HepG2 (cell line): ENCODE data around the gene PSMC5. TPM values are rescaled to one million over a fixed set of nuclear protein-coding genes. Genes with fewer than 3 reads are reported as not detected.

Experiments used
- ATAC-seq: fragments of 200-7000 bp; cut with Tn5 transposase; 3 replicates; pipeline ENCODE4 v1.9.1; 2020; ENCODE audit warnings: mild to moderate bottlenecking, moderate library complexity
- BruUV-seq: library from RNA; stranded (reverse); fragments of 400-500 nt; replicated peaks from 2 replicates; lab custom pipeline; 2021; lab: Mats Ljungman, UMichigan
- CTCF ChIA-PET: fragments of 300-600 bp; formaldehyde crosslinking; extraction: SDS; loops from one replicate; lab custom pipeline; 2021; ENCODE audit warnings: low total read pairs, inconsistent platforms, low intra/inter-chr PET ratio; lab: Yijun Ruan, JAX
- POLR2A ChIA-PET: fragments of 350-600 bp; sonication (Branson Sonifier 250); formaldehyde crosslinking; loops from one replicate; lab custom pipeline; 2020; ENCODE audit warnings: antibody characterized with exemption, inconsistent platforms; lab: Yijun Ruan, JAX
- DNase-seq: peaks from one replicate; pipeline ENCODE4 v3.0.0-alpha.2; 2015; ENCODE audit warnings: low spot score
- FAIRE-seq: peaks from 3 replicates; lab custom pipeline; 2011; peaks lifted over from hg19 to GRCh38; lab: Jason Lieb, UNC
- H2AFZ ChIP-seq: one replicate; pipeline ENCODE4 v1.6.1; 2011; ENCODE audit warnings: low read length, inconsistent platforms
- H3K27ac ChIP-seq: fragments of 300-600 bp; 3 replicates; pipeline ENCODE4 v1.8.0; 2011; ENCODE audit warnings: mixed run types, mild to moderate bottlenecking, mixed read lengths, low read length, inconsistent platforms; ENCODE audit not compliant: insufficient read depth; ENCODE audit errors: extremely low read length
- H3K27me3 ChIP-seq, 2 experiments: fragments of 200-600 bp in 1 of 2; 2 replicates in 1 of 2; 3 replicates in 1 of 2; pipeline versions ENCODE4 v1.6.0 to v1.8.0; 2011; ENCODE audit warnings: low read length in 2 of 2, mild to moderate bottlenecking in 2 of 2, moderate library complexity in 2 of 2, inconsistent platforms in 1 of 2; ENCODE audit not compliant: insufficient read depth in 2 of 2, control insufficient read depth in 1 of 2
- H3K36me3 ChIP-seq, 2 experiments: fragments of 200-600 bp in 1 of 2; replicated peaks in 1 of 2; 2 replicates in 1 of 2; 3 replicates in 1 of 2; pipeline versions ENCODE4 v1.5.1 to v1.8.0; 2011; ENCODE audit warnings: low read length in 2 of 2, inconsistent platforms in 1 of 2; ENCODE audit not compliant: insufficient read depth in 2 of 2, control insufficient read depth in 1 of 2
- H3K4me1 ChIP-seq: 2 replicates; pipeline ENCODE4 v1.5.1; 2012; ENCODE audit warnings: low read length, inconsistent platforms; ENCODE audit not compliant: insufficient read depth
- H3K4me2 ChIP-seq: 2 replicates; pipeline ENCODE4 v1.6.0; 2011; ENCODE audit warnings: low read depth, low read length, inconsistent platforms
- H3K4me3 ChIP-seq, 3 experiments: fragments of 200-600 bp in 1 of 3; sonication (generic), shearing (Covaris generic) in 1 of 3; replicated peaks in 1 of 3; 2 replicates each; pipeline ENCODE4 v1.5.1; 2011 to 2016; ENCODE audit warnings: low read length in 3 of 3, inconsistent platforms in 2 of 3, low read depth in 2 of 3, mild to moderate bottlenecking in 2 of 3, control low read depth in 1 of 3, mixed read lengths in 1 of 3; ENCODE audit not compliant: insufficient read depth in 1 of 3
- H3K79me2 ChIP-seq: one replicate; pipeline ENCODE4 v1.6.1; 2011; ENCODE audit warnings: low read length, inconsistent platforms; ENCODE audit not compliant: insufficient read depth
- H3K9ac ChIP-seq: 2 replicates; pipeline ENCODE4 v1.6.0; 2011; ENCODE audit warnings: mild to moderate bottlenecking, low read depth, low read length, inconsistent platforms; ENCODE audit not compliant: insufficient read depth
- H3K9me3 ChIP-seq: 2 replicates; pipeline ENCODE4 v1.5.1; 2012; ENCODE audit warnings: mild to moderate bottlenecking, low read length
- H4K20me1 ChIP-seq: 2 replicates; pipeline ENCODE4 v1.6.0; 2011; ENCODE audit warnings: inconsistent platforms, mild to moderate bottlenecking, low read length, moderate library complexity; ENCODE audit not compliant: insufficient read depth
- HMGA1 ChIP-seq: sonication (generic); formaldehyde crosslinking; conservative IDR thresholded peaks from 2 replicates; pipeline ENCODE4 v1.4.0; 2020; ENCODE audit warnings: missing genetic modification reagents
- HNRNPH1 ChIP-seq: fragments of 200-400 bp; formaldehyde crosslinking; optimal IDR thresholded peaks from 2 replicates; pipeline ENCODE3; 2017; ENCODE audit warnings: mild to moderate bottlenecking, low read depth, low read length
- KDM6A ChIP-seq: IDR thresholded peaks from 2 replicates; pipeline ENCODE4 v1.6.1; 2016; ENCODE audit warnings: low read depth
- STAG1 ChIP-seq: sonication (generic); formaldehyde crosslinking; IDR thresholded peaks from 2 replicates; pipeline ENCODE4 v1.4.0; 2020; ENCODE audit warnings: missing genetic modification reagents
- TEAD3 ChIP-seq: optimal IDR thresholded peaks from 2 replicates; pipeline ENCODE3; 2016; ENCODE audit warnings: borderline replicate concordance
- ZBTB1 ChIP-seq: sonication (generic); formaldehyde crosslinking; IDR thresholded peaks from 2 replicates; pipeline ENCODE4 v1.4.0; 2020; ENCODE audit warnings: missing genetic modification reagents, borderline replicate concordance
- ZC3H13 ChIP-seq: sonication (generic); formaldehyde crosslinking; IDR thresholded peaks from 2 replicates; pipeline ENCODE4 v1.8.1; 2023; ENCODE audit warnings: mild to moderate bottlenecking, missing genetic modification reagents, moderate library complexity
- ZFP36 ChIP-seq: fragments of 150-350 bp; IDR thresholded peaks from 2 replicates; pipeline ENCODE4 v1.6.1; 2018; ENCODE audit warnings: borderline replicate concordance, low read length, low read depth; ENCODE audit not compliant: partially characterized antibody
- ZNF138 ChIP-seq: sonication (generic); formaldehyde crosslinking; IDR thresholded peaks from 2 replicates; pipeline ENCODE4 v1.5.0; 2020; ENCODE audit warnings: mild to moderate bottlenecking, low read depth, missing genetic modification reagents
- ZNF674 ChIP-seq: sonication (generic); formaldehyde crosslinking; IDR thresholded peaks from 2 replicates; pipeline ENCODE4 v1.5.0; 2020; ENCODE audit warnings: low read depth, mild to moderate bottlenecking, missing genetic modification reagents
- ZNF773 ChIP-seq: sonication (generic); formaldehyde crosslinking; IDR thresholded peaks from 2 replicates; pipeline ENCODE4 v1.4.0; 2020; ENCODE audit warnings: missing genetic modification reagents, borderline replicate concordance
- ZNF782 ChIP-seq: sonication (generic); formaldehyde crosslinking; IDR thresholded peaks from 2 replicates; pipeline ENCODE4 v1.4.0; 2020; ENCODE audit warnings: missing genetic modification reagents, mild to moderate bottlenecking, borderline replicate concordance
- WGBS: methylation state at CpG from one replicate; pipeline ENCODE4 v1.1.6; 2017; ENCODE audit warnings: low lambda C conversion rate; 5-methylcytosine and 5-hydroxymethylcytosine counted together
- in situ Hi-C: cut with HindIII; loops from 2 replicates; pipeline ENCODE4 v1.10.0; 2017; ENCODE audit warnings: low pct_unique_long_range_greater_than_20kb; ENCODE audit not compliant: extremely low pct_ligation_motif_present
- intact Hi-C: fragments of 100-400 bp; cut with micrococcal nuclease; formaldehyde crosslinking; loops from one replicate; pipeline ENCODE4 v1.10.0; 2022; ENCODE audit not compliant: unreplicated experiment
- polyA plus RNA-seq, 8 experiments: library from polyadenylated mRNA; depleted of rRNA in 3 of 8; stranded (reverse) in 7 of 8; unstranded in 1 of 8; fragments of >200 nt; fragmentation: Illumina TruSeq in 4 of 8; extraction: Trizol in 4 of 8; gene quantifications; 2 replicates each; pipeline versions ENCODE4 v1.2.1 to v1.2.3, GENCODE V29; 2011 to 2016; ENCODE audit warnings: low read depth in 4 of 8, missing spikeins in 1 of 8, mixed read lengths in 1 of 8; ENCODE audit not compliant: insufficient read depth in 1 of 8
- total RNA-seq, 5 experiments: library from RNA; depleted of rRNA; stranded (reverse); fragments of >200 nt; fragmentation: Illumina TruSeq; extraction: Trizol; gene quantifications; 2 replicates each; pipeline ENCODE4 v1.2.3, GENCODE V29; 2016; ENCODE audit warnings: low read depth in 1 of 5
- TF ChIP-seq, protein P1 (sequence below): sonication (generic); formaldehyde crosslinking; IDR thresholded peaks from 2 replicates; pipeline ENCODE4 v1.4.0; 2020; ENCODE audit warnings: missing genetic modification reagents, mild to moderate bottlenecking, borderline replicate concordance
- TF ChIP-seq, protein P2 (sequence below): sonication (generic); formaldehyde crosslinking; IDR thresholded peaks from 2 replicates; pipeline ENCODE4 v1.5.0; 2020; ENCODE audit warnings: mild to moderate bottlenecking, missing genetic modification reagents, moderate library complexity
- TF ChIP-seq, protein P3 (sequence below): sonication (generic); formaldehyde crosslinking; IDR thresholded peaks from 2 replicates; pipeline ENCODE4 v1.5.1; 2020; ENCODE audit warnings: mild to moderate bottlenecking, missing genetic modification reagents, moderate library complexity

PSMC5 gene
- total and polyA plus RNA-seq, 2 of the 13 experiments (the other 11 are each of a cell fraction or from before 2014, with no cell fraction given): 35.3 to 128 TPM

DNA sequence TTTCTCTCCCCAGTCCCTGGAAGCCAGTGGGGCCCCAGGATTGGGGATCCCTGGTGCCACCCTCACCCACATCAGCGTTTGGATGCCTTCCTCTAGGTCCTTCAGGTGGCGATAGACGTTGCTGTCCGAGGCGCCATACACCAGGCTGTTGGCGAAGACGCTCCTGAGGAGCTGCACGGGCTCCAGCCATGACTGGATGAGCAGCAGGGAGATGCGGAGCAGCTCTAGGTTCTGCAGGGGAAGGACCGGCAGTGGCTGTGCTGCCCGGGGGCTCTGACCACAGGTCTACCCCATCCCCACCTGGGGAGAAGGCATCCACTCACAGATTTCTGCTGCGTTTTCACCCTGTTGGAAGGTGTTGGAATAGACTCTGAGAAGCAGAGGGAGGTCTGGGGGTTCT lies 53.5 kb downstream of the PSMC5 start:
- H3K4me1 ChIP-seq: peaks cover 9% of the 10 kb centered on the region; the same call in 1 of the 2 replicates
- H3K4me2 ChIP-seq: no peak overlapping the region
- ATAC-seq: peak; percentile 10; the same call in 2 of the 3 replicates
- ChIA-PET POLR2A (no interaction called here), CTCF (no interaction called here)
- no peak overlapping the region for H3K27ac ChIP-seq
- peaks cover 0 to under 1% of the 10 kb centered on the region in 2 experiments; a peak in 3 of 5 replicates for H3K27me3 ChIP-seq
- no peak overlapping the region for H2AFZ ChIP-seq
- DNase-seq: no peak
- intact Hi-C loops: no loop called here
- H4K20me1 ChIP-seq: no peaks in the 10 kb centered on the region
- H3K4me3 ChIP-seq: no peak overlapping the region
- no peaks in the 10 kb centered on the region for H3K79me2 ChIP-seq
- no TSS peak for BruUV-seq
- no peaks in the 10 kb centered on the region for H3K36me3 ChIP-seq
- FAIRE-seq: no peak
- in situ Hi-C loops: no loop called here
- no peaks in the 10 kb centered on the region for H3K9me3 ChIP-seq
- 60% methylated on average over 2 of the region's 12 CpGs for WGBS
- no peak overlapping the region for H3K9ac ChIP-seq
- TF ChIP-seq HMGA1 (CRISPR knock-in tag) (no peak), ZNF782 (CRISPR knock-in tag) (no peak), ZC3H13 (CRISPR knock-in tag) (no peak), ZFP36 (no peak), TEAD3 (CRISPR knock-in tag) (no peak), ZNF773 (CRISPR knock-in tag) (no peak), STAG1 (no peak), HNRNPH1 (no peak), ZNF674 (CRISPR knock-in tag) (no peak), ZNF138 (no peak), KDM6A (no peak), ZBTB1 (CRISPR knock-in tag) (no peak)
- TF ChIP-seq, protein P1, sequence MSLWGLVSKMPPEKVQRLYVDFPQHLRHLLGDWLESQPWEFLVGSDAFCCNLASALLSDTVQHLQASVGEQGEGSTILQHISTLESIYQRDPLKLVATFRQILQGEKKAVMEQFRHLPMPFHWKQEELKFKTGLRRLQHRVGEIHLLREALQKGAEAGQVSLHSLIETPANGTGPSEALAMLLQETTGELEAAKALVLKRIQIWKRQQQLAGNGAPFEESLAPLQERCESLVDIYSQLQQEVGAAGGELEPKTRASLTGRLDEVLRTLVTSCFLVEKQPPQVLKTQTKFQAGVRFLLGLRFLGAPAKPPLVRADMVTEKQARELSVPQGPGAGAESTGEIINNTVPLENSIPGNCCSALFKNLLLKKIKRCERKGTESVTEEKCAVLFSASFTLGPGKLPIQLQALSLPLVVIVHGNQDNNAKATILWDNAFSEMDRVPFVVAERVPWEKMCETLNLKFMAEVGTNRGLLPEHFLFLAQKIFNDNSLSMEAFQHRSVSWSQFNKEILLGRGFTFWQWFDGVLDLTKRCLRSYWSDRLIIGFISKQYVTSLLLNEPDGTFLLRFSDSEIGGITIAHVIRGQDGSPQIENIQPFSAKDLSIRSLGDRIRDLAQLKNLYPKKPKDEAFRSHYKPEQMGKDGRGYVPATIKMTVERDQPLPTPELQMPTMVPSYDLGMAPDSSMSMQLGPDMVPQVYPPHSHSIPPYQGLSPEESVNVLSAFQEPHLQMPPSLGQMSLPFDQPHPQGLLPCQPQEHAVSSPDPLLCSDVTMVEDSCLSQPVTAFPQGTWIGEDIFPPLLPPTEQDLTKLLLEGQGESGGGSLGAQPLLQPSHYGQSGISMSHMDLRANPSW (CRISPR knock-in tag): no peak
- TF ChIP-seq, protein P2, sequence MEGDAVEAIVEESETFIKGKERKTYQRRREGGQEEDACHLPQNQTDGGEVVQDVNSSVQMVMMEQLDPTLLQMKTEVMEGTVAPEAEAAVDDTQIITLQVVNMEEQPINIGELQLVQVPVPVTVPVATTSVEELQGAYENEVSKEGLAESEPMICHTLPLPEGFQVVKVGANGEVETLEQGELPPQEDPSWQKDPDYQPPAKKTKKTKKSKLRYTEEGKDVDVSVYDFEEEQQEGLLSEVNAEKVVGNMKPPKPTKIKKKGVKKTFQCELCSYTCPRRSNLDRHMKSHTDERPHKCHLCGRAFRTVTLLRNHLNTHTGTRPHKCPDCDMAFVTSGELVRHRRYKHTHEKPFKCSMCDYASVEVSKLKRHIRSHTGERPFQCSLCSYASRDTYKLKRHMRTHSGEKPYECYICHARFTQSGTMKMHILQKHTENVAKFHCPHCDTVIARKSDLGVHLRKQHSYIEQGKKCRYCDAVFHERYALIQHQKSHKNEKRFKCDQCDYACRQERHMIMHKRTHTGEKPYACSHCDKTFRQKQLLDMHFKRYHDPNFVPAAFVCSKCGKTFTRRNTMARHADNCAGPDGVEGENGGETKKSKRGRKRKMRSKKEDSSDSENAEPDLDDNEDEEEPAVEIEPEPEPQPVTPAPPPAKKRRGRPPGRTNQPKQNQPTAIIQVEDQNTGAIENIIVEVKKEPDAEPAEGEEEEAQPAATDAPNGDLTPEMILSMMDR (CRISPR knock-in tag): no peak
- TF ChIP-seq, protein P3, sequence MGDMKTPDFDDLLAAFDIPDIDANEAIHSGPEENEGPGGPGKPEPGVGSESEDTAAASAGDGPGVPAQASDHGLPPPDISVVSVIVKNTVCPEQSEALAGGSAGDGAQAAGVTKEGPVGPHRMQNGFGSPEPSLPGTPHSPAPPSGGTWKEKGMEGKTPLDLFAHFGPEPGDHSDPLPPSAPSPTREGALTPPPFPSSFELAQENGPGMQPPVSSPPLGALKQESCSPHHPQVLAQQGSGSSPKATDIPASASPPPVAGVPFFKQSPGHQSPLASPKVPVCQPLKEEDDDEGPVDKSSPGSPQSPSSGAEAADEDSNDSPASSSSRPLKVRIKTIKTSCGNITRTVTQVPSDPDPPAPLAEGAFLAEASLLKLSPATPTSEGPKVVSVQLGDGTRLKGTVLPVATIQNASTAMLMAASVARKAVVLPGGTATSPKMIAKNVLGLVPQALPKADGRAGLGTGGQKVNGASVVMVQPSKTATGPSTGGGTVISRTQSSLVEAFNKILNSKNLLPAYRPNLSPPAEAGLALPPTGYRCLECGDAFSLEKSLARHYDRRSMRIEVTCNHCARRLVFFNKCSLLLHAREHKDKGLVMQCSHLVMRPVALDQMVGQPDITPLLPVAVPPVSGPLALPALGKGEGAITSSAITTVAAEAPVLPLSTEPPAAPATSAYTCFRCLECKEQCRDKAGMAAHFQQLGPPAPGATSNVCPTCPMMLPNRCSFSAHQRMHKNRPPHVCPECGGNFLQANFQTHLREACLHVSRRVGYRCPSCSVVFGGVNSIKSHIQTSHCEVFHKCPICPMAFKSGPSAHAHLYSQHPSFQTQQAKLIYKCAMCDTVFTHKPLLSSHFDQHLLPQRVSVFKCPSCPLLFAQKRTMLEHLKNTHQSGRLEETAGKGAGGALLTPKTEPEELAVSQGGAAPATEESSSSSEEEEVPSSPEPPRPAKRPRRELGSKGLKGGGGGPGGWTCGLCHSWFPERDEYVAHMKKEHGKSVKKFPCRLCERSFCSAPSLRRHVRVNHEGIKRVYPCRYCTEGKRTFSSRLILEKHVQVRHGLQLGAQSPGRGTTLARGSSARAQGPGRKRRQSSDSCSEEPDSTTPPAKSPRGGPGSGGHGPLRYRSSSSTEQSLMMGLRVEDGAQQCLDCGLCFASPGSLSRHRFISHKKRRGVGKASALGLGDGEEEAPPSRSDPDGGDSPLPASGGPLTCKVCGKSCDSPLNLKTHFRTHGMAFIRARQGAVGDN (CRISPR knock-in tag): no peak
